Fibroblast of peridontal ligament (primary cell): ENCODE data around the gene NCOA3.

Experiments
- DNase-seq: peaks from one replicate; pipeline ENCODE4 v3.0.0-alpha.2; 2010; ENCODE audit errors: extremely low read depth

Gene NCOA3

GRCh38 chr20:47704746-47705496 is 203.2 kb downstream of the NCOA3 start:
- no peak for DNase-seq

- no peak for DNase-seq
These were observed 203.8 kb downstream of the NCOA3 start for GRCh38 chr20:47705497-47705856.

- DNase-seq = no peak
These were observed 204.7 kb downstream of the NCOA3 start for GRCh38 chr20:47706345-47706744.
